Pons (tissue), 1 donor: Measurements from ENCODE around the gene KRT28.
"Not testable (repeated sequence)": the region's sequence is repeated elsewhere in the genome, so short reads cannot be mapped to it uniquely, and the experiment has no call there.

Experiments
- DNase-seq: peaks from one replicate; pipeline ENCODE4 v3.0.0-alpha.2; 2016; ENCODE audit warnings: low spot score

The KRT28 gene

DNA sequence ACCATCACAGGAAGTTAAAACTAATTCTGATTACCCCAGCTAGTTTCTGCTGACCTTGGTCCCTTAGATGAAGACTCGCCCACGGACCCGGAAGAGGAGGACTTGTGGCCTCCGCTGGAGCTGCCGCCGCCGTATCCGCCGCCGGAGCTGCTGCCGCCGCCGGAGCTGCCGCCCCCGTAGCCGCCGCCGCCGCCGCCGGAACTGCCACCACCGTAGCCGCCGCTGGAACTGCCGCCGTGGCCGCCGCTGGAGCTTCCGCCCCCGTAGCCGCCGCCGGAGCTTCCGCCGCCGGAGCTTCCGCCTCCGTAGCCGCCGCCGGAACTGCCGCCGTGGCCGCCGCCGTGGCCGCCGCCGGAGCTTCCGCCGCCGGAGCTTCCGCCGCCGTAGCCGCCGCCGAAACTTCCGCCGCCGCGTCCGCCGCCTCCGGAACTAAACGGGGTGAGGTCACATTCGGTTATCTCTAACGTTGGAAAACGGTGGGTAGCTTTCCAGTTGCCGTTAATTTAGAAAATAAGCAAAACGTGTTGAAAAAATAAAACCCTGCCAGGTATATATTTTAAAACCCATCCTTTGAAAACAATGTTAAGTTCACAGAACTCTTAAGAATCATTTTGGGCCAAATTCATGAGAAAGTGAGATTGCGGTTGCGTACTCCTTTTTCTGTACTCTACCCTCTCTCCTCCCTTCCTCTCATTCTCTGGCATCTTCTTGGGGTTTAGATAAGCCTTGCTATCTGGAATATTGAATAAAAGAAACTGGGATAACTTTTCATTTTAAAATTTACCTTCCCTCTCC is 19.2 kb upstream of the KRT28 start:
- DNase-seq, result peak; percentile 24

DNA sequence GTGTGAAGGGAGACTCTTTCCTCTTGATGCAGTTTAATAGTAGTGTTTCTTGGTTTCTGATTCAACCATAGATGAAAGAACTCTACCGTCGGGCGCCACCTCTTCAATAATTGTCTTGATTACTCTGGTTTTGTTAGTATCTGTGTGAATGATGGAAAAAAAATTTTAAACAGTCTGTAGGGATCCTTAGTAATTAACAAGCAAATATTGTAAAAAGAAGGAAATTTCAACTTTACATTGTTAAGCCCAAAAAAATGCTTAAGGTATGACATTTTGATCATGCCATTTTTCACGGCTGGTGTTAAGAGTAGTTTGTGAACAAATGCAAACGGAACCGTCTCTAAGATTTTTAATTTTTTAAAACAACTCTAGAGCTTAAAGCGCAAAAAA is 18.6 kb upstream of the KRT28 start:
- DNase-seq, result peak; percentile 40

DNA sequence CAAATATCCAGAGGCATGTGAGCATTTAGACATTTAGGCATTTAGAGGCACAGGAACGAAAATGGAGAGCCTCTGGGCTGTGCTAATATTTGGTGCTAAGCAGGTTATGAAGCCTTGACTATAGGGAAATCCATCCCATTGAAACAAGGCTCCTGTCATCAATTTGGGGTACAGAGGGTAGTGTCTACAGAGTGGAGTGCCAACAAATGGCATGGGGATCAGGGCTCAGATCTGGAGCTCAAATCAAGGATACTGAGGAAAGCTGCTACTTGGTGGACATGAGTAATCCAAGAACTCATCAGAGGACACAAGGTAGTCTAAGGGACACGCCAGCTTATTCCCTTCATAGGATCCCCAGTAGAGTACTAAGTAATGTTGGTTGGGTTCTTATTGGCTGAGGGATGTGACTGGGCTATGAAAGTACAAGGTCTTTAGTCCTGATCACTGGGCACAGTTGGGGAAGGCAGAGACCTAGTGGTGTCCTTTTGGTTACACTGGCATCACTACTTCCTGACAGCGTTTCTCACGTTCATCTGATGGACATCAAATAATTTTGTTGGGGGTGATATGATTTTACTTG is 17.4 kb upstream of the KRT28 start:
- no peak for DNase-seq

DNA sequence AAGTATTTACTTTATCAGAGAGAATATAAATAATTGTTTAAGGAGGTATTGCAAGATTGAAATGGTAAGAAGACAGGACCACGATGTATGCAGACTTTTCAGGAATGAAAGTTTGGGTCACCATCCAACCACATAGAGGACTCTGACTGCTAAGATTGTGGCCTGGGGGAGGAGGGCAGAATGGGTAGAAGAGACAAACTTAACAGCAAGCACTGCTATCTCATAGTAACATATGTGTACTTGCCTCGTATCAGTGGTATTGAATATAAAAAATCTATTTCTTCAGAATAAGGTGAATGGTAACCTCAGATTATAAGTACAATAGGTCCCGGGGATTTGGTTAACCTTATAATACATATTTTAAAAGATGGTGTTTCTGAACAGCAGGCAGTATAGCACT is 16.8 kb upstream of the KRT28 start:
- no peak for DNase-seq

DNA sequence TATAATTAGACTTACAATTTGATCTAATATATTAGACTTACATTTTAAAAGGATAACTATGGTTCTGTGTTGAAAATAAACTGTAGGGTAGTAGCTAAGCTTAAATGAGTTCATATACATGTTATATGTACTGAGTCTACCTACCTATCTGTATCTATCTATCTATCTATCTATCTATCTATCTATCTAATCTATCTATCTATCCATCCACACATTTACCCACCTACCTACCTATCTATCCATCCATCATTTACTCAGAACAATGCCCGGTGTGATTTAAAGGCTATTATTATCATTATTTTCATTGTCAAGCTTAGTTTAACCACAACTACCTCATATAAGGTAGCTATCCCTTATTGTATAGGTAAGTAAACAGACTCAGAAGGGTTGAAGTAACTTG is 15.6 kb upstream of the KRT28 start:
- no peak for DNase-seq

DNA sequence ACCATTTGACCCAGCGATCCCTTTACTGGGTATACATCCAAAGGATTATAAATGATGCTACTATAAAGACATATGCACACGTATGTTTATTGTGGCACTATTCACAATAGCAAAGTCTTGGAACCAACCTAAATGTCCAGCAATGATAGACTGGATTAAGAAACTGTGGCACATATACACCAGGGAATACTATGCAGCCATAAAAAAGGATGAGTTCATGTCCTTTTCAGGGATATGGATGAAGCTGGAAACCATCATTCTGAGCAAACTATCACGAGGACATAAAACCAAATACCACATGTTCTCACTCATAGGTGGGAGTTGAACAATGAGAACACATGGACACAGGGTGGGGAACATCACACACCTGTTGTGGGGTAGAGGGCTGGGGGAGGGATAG is 14.9 kb upstream of the KRT28 start:
- not testable (repeated sequence) for DNase-seq

DNA sequence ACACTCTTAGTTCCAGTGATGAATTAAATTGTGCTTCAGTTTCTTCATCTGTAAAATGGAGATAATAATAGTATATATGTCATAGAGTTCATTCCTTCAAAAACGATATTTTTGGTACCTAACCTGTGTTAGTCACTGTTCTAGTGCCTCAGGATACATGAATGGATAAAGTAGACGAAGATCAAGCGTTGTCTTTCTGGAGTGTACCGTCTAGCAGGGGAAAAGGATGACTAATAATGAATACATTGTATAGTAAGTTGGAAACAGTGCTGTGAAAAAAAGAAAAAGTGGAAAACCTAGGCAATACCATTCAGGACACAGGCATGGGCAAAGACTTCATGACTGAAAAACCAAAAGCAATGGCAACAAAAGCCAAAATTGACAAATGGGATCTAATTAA is 14.0 kb upstream of the KRT28 start:
- DNase-seq, result no peak

DNA sequence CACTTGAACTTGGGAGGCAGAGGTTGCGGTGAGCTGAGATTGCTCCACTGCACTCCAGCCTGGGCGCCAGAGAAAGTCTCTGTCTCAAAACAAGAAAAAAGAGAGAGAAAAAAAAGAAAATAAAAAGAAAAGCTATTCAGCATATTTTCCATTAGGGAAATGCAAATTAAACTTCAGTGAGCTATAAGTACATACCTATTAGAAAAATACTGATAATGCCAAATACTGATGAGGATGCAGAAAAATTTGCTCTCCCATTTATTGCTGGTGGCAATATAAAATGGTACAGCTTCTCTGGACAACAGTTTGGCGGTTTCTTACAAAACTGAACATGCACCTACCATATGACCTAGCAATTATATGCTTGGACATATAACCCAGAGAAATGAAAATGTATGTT is 12.9 kb upstream of the KRT28 start:
- DNase-seq, result no peak

DNA sequence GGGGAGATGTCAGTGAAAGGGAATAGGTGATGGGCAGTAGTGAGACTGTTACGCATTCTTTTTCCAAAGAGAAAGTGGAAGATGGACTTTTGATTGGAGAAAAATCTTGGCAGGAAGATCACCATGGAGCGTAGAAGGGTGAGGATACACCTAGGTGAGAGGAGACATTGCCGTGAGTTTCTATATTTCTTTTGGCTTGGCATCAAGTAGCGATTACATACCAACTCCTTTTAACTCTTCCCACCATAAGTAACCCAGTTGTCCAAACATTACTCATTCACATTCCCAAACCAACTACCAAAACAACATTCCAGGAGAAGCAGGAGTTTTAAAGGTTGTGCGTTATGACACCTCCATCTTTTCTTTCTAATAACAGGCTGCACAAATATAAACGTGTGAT is 10.7 kb upstream of the KRT28 start:
- DNase-seq, result no peak

DNA sequence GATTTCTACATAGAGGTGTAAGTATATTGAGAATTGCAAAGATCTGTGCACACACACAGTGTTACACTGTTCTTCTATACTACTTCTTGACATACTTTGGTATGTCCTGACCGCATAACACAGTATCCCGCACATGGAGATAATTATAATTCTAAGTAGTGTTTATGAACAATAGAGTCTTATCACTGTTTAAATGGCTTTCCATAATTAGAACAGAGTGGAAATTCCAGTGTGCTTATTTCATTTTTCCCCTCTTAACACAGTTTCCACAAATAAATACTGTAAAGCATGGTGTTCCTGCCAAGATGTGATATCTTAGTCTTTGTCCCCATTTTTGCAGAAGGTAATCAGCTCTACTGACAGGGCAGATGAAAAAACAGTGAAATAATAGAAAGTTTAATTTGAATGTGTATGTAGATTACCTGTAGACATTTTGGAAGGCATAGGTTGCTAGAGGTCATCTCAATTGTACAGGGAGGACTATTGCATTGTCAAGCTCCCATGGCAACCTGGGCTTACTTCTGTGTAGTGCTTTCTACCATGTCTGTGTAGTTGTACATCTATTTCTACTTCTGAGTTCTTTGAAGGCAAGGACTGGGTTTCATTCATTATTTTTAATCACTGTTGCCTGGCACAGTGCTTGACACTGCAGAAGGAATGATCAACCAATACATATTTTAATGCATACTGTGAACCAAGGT is 10.1 kb upstream of the KRT28 start:
- DNase-seq, result no peak

DNA sequence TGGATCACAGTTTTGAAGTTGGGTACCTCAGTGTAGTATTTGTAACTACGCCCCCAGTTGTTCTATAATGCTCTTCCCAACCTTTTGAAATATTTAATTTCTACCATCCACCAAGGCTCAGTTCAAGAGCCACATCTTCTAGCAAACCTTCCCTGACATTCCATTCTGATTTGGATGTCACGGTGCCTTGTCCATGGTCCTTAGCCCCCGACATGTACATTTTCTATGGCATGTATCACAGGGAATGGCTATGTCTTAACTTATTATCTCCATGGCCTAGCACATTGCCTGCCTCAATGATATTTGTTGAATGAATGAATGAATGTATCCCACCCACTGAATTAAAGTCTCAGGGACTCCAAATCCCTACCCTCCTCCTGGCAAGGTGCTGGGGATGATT is 6.4 kb upstream of the KRT28 start:
- no peak for DNase-seq

DNA sequence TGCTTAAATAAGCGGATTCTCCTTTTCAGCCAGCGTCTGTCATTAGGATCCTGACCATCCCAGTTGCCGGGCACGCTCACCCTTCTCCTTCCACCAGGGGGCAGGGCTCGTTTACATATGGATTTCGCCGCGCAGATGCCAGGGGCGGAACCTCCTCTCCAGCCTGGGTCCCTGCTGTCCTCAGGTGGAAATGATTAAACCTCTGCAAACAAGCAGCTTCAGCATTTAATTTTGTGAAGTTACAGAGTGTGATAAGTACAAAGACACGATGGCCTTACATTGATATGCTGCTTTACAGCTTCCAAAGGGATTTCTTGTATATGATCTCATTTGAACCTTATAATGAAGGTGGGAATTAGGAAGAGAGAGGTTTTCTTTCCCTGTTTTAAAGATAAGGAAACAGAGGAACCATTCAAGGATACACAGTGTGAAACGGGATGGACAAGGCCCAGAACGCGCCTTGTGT is 3.9 kb upstream of the KRT28 start:
- peak; percentile 32 for DNase-seq

DNA sequence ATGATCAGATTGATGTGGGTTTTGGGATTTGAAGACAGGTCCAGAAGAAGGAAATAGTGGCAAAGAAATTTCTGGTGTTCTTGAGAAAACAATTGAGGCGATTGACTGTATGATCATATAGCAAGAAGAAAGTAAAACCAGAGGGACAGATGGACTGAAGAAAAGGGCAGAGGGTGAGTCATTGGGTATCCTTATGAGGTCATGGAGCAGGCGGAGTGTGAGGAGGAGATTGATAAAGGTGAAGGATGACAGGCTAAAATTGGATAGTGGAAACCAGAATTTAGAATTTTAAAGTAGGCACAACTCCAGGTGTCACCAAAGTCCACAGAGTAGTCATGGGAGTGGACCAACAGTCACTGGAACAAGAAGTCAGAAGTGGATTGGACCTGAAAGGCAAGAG is 1.4 kb upstream of the KRT28 start:
- no peak for DNase-seq

DNA sequence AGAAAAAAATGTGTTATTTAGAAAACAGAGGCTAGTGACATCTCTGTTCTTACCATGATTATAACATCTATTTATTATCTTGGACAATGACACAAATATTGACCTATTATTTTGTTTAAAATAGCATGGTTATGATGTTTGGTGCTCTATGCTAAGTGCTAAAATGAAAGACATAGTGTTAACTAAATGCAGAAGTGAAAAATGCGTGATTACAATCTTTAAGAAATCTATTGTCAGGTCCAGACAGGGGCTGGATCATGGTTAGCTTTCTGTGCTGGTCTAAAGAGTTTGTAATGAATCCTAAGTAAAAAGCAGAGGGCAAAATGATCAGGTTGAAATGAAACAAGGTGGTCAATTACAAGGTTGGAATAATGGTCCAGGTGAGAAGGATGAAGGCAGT is 622 bp upstream of the KRT28 start:
- DNase-seq, result no peak

DNA sequence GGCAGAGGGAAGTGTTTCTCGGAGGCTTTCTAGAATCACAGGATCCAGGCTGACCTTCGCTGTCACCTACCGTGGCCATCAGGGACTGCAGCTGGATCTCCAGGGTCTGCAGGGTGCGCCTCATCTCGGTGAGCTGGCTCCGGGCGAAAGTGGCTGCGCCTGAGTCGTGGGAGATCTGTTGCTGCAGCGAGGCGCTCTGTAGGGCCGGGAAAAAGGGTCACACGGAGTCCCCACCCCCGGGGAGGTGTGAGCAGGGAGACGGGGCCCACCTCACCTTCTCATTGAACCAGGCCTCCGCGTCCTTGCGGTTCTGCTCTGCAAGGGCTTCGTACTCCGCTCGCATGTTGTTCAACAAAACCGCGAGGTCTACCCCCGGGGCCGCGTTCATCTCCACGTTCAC is 2.9 kb downstream of the KRT28 start:
- no peak for DNase-seq

DNA sequence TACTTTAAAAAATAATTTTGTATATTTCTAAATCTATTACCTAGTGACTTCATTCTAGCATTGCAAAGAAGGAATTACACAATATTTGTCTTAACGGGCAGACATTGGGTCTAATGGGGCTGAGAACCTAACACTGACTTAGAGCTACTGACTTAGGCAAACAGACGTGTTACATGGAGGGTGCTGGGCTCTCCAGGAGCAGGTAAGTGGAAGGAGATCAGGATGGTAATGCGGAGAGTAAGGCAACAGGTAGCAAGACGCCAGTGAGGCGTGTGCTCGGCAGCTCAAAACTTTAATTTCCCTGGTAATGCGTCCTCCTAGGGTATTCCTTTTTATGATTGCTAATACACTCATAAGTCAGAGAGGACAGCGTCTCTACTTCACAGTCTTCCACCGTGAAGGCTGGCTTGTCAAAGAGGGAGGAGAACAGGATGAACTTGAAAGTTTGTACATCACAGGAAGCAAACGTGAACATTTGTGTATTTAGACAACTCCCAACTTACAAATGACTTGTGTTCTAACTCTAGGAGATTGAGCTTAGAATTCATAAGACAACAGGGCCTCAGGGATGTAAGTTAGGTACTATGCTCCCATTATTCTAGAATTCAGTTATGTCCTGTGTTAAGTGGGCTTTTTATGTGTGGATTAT is 4.6 kb downstream of the KRT28 start:
- DNase-seq, result no peak

DNA sequence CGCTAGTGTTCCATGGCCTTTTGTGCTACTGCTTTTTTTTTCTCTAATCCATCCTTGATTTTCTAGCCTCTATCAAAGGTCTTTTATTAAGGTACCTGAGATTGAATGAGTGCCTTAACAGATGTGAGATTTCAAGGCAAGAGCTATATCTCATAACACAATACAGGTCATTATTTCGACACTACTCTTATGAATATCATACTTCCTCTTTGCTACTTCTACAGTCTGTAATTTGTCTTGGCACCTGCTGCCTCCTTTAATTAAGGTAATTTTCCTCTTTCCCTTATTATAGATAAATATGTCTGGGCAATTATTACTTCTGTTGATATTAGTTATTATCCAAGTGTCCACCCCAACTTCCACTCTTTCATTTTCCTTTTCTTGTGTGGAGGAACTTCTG is 5.3 kb downstream of the KRT28 start:
- no peak for DNase-seq

DNA sequence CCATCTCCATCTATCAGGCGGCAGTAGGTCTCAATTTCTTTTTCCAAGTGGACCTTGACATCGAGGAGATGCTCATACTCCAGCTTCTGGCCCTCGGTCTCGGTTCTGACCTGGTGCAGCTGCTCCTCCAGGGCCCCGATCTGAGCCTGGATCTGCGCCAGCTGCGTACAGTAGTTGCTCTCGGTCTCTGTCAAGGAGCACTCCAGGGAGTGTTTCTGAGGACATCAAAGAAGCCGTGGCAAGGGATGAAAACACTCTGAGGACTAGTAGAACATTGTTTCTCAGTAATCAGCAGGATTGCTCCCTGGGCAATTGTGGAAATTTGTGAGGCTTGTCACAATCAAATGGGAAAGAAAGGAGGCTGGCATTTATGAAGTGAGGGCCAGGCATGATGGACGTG is 5.9 kb downstream of the KRT28 start:
- no peak for DNase-seq

DNA sequence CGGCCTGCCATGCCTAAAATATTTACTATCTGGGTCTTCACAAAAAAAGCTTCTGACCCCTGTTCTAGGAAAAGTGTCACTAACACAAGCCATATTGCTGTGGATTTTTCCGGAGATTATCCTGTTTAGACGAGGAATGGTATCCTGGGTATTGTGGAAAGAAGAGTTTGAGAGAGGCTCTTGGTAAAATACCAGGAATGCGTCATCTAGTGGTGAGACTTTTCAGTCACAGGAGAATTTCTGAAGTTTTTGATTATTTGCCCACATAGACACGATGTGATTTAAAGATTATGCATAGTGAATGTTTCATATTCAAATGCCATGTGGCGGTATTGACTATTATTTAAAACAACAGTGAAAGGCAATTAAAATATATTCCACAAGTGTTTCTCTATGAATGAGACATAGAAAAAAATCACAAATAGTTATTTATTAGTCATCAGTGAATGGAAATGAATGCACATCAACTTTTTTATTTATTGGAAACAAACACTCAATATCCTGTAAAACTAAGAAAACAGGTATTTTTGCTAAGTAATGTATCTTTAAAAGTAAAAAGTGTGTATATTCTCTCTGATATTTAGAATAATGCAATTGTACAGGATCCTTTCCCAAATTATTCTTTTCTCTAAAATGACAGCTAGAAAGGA is 7.8 kb downstream of the KRT28 start:
- peak; percentile 15 for DNase-seq

DNA sequence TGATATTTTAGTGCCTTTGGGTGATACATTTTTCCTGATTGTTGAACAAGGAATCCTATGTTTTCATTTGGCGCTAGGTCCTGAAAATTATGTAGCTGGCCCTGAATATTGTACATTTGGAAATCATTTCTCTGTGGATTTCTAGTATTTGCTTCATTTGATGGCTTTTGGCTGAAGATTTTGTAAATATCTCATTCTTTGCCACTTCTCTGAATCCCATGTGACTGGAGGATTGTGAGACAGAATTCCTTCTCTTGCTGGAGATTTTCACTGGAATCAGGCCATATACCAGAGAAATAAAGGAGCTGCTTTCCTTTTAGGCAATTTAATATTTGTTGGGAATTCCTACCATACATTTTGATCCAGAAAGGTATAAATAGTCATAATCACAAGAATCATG is 8.6 kb downstream of the KRT28 start:
- DNase-seq, result no peak

DNA sequence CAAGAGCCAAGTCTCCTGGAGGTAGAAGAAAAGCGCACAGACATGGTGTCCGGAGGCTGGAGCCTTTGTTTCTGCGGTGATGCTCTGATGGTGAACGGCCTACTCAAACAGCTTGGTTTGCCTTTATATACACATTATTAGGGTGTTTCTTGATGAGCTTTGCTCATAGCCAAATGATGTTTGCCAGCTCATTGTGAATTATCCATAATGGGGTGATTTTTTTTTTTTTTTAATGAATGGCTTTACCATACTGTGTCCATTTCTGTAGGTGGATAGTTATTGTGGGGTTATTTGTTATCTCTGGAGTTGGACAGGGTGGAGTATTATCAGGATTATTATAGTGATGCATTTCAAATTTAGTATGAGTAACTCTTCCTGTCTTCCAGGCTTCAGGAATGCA is 17.3 kb downstream of the KRT28 start, which contains the start of gene KRT27:
Gene KRT27 (minus strand): TSS at position 101 of the 400 bp plus-strand sequence. CDS start 57 bp downstream, at position 44.
- DNase-seq, result no peak
